SK-N-SH treated with all-trans-retinoic acid at 6 μM for 48 hours (cell line): ENCODE data around the gene OR5C1.

Experiments
- ATAC-seq: fragments of 200-7000 bp; cut with Tn5 transposase; 3 replicates; pipeline ENCODE4 v1.9.1; 2020; ENCODE audit warnings: mild to moderate bottlenecking, moderate library complexity
- ARNTL ChIP-seq: fragments of 450-650 bp; formaldehyde crosslinking; IDR thresholded peaks from 2 replicates; pipeline ENCODE4 v1.5.0; 2020; ENCODE audit warnings: low read depth, mild to moderate bottlenecking, moderate library complexity, borderline replicate concordance
- BACH2 ChIP-seq: fragments of 250-450 bp; sonication (Bioruptor Pico); IDR thresholded peaks from 2 replicates; pipeline ENCODE4 v1.9.0; 2021; ENCODE audit warnings: mild to moderate bottlenecking, borderline replicate concordance
- CSDC2 ChIP-seq: fragments of 250-450 bp; sonication (Bioruptor Pico); IDR thresholded peaks from 2 replicates; pipeline ENCODE4 v1.5.0; 2020; ENCODE audit warnings: mild to moderate bottlenecking, moderate library complexity
- ESRRG ChIP-seq: fragments of 250-450 bp; sonication (Bioruptor Pico); IDR thresholded peaks from 2 replicates; pipeline ENCODE4 v1.6.1; 2021; ENCODE audit warnings: mild to moderate bottlenecking
- GLIS3 ChIP-seq: fragments of 250-450 bp; sonication (Bioruptor Pico); IDR thresholded peaks from 2 replicates; pipeline ENCODE4 v1.5.0; 2020; ENCODE audit warnings: mild to moderate bottlenecking, moderate library complexity
- ISL1 ChIP-seq: fragments of 250-450 bp; sonication (Bioruptor Pico); IDR thresholded peaks from 2 replicates; pipeline ENCODE4 v2.1.2; 2022; ENCODE audit warnings: mild to moderate bottlenecking, moderate library complexity
- PPARA ChIP-seq: fragments of 250-450 bp; sonication (Bioruptor Pico); IDR thresholded peaks from 2 replicates; pipeline ENCODE4 v1.5.0; 2020; ENCODE audit warnings: mild to moderate bottlenecking, borderline replicate concordance
- RARB ChIP-seq: fragments of 250-450 bp; sonication (Bioruptor Pico); IDR thresholded peaks from 2 replicates; pipeline ENCODE4 v1.8.0; 2021; ENCODE audit warnings: mild to moderate bottlenecking, moderate library complexity
- SNAI2 ChIP-seq: fragments of 250-450 bp; sonication (Bioruptor Pico); IDR thresholded peaks from 2 replicates; pipeline ENCODE4 v1.5.0; 2020; ENCODE audit warnings: mild to moderate bottlenecking, moderate library complexity
- TOX ChIP-seq: fragments of 250-450 bp; sonication (Bioruptor Pico); IDR thresholded peaks from 2 replicates; pipeline ENCODE4 v1.8.0; 2021; ENCODE audit warnings: mild to moderate bottlenecking, moderate library complexity, borderline replicate concordance
- ZC3H10 ChIP-seq: fragments of 250-450 bp; sonication (Bioruptor Pico); IDR thresholded peaks from 2 replicates; pipeline ENCODE4 v1.5.1; 2021; ENCODE audit warnings: mild to moderate bottlenecking, moderate library complexity
- ZFP3 ChIP-seq: fragments of 250-450 bp; sonication (Bioruptor Pico); IDR thresholded peaks from 2 replicates; pipeline ENCODE4 v1.5.0; 2020; ENCODE audit warnings: mild to moderate bottlenecking, moderate library complexity
- ZNF565 ChIP-seq: fragments of 450-650 bp; formaldehyde crosslinking; conservative IDR thresholded peaks from 2 replicates; pipeline ENCODE4 v1.5.0; 2020; ENCODE audit warnings: low read depth, mild to moderate bottlenecking, moderate library complexity
- ZNF8 ChIP-seq: fragments of 450-650 bp; formaldehyde crosslinking; IDR thresholded peaks from 2 replicates; pipeline ENCODE4 v1.5.0; 2020; ENCODE audit warnings: mild to moderate bottlenecking, moderate library complexity
- TF ChIP-seq, protein P1 (sequence below): fragments of 250-450 bp; sonication (Bioruptor Pico); IDR thresholded peaks from 2 replicates; pipeline ENCODE4 v1.8.0; 2020; ENCODE audit warnings: mild to moderate bottlenecking, moderate library complexity, borderline replicate concordance
- TF ChIP-seq, protein P2 (sequence below): fragments of 250-450 bp; sonication (Bioruptor Pico); IDR thresholded peaks from 2 replicates; pipeline ENCODE4 v1.5.1; 2020; ENCODE audit warnings: low read depth, mild to moderate bottlenecking, moderate library complexity
- TF ChIP-seq, protein P3 (sequence below): fragments of 250-450 bp; sonication (Bioruptor Pico); IDR thresholded peaks from 2 replicates; pipeline ENCODE4 v1.5.1; 2021; ENCODE audit warnings: mild to moderate bottlenecking, moderate library complexity
- TF ChIP-seq, protein P4 (sequence below): fragments of 250-450 bp; sonication (Bioruptor Pico); IDR thresholded peaks from 2 replicates; pipeline ENCODE4 v1.5.0; 2020; ENCODE audit warnings: mild to moderate bottlenecking, moderate library complexity
- TF ChIP-seq, protein P5 (sequence below): fragments of 250-450 bp; sonication (Bioruptor Pico); IDR thresholded peaks from 2 replicates; pipeline ENCODE4 v1.8.0; 2021; ENCODE audit warnings: low read depth, mild to moderate bottlenecking, moderate library complexity, borderline replicate concordance

OR5C1 gene

DNA sequence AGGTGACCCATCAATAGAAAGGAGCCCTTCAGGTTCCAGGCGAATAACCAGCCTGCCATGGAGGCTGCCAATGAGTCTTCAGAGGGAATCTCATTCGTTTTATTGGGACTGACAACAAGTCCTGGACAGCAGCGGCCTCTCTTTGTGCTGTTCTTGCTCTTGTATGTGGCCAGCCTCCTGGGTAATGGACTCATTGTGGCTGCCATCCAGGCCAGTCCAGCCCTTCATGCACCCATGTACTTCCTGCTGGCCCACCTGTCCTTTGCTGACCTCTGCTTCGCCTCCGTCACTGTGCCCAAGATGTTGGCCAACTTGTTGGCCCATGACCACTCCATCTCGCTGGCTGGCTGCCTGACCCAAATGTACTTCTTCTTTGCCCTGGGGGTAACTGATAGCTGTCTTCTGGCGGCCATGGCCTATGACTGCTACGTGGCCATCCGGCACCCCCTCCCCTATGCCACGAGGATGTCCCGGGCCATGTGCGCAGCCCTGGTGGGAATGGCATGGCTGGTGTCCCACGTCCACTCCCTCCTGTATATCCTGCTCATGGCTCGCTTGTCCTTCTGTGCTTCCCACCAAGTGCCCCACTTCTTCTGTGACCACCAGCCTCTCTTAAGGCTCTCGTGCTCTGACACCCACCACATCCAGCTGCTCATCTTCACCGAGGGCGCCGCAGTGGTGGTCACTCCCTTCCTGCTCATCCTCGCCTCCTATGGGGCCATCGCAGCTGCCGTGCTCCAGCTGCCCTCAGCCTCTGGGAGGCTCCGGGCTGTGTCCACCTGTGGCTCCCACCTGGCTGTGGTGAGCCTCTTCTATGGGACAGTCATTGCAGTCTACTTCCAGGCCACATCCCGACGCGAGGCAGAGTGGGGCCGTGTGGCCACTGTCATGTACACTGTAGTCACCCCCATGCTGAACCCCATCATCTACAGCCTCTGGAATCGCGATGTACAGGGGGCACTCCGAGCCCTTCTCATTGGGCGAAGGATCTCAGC lies 11.6 kb downstream of the OR5C1 start, which contains the start of gene OR1K1:
TSS of gene OR1K1 (plus strand) at position 58 of the 995 bp plus-strand sequence. CDS start at position 58, 0 bp downstream.
- TF ChIP-seq BACH2 (CRISPR knock-in tag): no peak
- no peak for TF ChIP-seq ZFP3 (CRISPR knock-in tag)
- no peak for TF ChIP-seq RARB (CRISPR knock-in tag)
- TF ChIP-seq, protein P1, sequence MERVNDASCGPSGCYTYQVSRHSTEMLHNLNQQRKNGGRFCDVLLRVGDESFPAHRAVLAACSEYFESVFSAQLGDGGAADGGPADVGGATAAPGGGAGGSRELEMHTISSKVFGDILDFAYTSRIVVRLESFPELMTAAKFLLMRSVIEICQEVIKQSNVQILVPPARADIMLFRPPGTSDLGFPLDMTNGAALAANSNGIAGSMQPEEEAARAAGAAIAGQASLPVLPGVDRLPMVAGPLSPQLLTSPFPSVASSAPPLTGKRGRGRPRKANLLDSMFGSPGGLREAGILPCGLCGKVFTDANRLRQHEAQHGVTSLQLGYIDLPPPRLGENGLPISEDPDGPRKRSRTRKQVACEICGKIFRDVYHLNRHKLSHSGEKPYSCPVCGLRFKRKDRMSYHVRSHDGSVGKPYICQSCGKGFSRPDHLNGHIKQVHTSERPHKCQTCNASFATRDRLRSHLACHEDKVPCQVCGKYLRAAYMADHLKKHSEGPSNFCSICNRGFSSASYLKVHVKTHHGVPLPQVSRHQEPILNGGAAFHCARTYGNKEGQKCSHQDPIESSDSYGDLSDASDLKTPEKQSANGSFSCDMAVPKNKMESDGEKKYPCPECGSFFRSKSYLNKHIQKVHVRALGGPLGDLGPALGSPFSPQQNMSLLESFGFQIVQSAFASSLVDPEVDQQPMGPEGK (CRISPR knock-in tag): no peak
- no peak for TF ChIP-seq ARNTL (CRISPR knock-in tag)
- no peak for TF ChIP-seq ZNF8 (CRISPR knock-in tag)
- no peak for TF ChIP-seq ZC3H10 (CRISPR knock-in tag)
- TF ChIP-seq CSDC2 (CRISPR knock-in tag): no peak
- no peak for TF ChIP-seq ZNF565 (CRISPR knock-in tag)
- TF ChIP-seq TOX (CRISPR knock-in tag): no peak
- no peak for TF ChIP-seq GLIS3
- no peak for TF ChIP-seq SNAI2 (CRISPR knock-in tag)
- TF ChIP-seq, protein P2, sequence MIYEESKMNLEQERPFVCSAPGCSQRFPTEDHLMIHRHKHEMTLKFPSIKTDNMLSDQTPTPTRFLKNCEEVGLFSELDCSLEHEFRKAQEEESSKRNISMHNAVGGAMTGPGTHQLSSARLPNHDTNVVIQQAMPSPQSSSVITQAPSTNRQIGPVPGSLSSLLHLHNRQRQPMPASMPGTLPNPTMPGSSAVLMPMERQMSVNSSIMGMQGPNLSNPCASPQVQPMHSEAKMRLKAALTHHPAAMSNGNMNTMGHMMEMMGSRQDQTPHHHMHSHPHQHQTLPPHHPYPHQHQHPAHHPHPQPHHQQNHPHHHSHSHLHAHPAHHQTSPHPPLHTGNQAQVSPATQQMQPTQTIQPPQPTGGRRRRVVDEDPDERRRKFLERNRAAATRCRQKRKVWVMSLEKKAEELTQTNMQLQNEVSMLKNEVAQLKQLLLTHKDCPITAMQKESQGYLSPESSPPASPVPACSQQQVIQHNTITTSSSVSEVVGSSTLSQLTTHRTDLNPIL (CRISPR knock-in tag): no peak
- no peak for TF ChIP-seq ISL1 (CRISPR knock-in tag)
- TF ChIP-seq, protein P3, sequence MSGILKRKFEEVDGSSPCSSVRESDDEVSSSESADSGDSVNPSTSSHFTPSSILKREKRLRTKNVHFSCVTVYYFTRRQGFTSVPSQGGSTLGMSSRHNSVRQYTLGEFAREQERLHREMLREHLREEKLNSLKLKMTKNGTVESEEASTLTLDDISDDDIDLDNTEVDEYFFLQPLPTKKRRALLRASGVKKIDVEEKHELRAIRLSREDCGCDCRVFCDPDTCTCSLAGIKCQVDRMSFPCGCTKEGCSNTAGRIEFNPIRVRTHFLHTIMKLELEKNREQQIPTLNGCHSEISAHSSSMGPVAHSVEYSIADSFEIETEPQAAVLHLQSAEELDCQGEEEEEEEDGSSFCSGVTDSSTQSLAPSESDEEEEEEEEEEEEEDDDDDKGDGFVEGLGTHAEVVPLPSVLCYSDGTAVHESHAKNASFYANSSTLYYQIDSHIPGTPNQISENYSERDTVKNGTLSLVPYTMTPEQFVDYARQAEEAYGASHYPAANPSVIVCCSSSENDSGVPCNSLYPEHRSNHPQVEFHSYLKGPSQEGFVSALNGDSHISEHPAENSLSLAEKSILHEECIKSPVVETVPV: no peak
- TF ChIP-seq, protein P4, sequence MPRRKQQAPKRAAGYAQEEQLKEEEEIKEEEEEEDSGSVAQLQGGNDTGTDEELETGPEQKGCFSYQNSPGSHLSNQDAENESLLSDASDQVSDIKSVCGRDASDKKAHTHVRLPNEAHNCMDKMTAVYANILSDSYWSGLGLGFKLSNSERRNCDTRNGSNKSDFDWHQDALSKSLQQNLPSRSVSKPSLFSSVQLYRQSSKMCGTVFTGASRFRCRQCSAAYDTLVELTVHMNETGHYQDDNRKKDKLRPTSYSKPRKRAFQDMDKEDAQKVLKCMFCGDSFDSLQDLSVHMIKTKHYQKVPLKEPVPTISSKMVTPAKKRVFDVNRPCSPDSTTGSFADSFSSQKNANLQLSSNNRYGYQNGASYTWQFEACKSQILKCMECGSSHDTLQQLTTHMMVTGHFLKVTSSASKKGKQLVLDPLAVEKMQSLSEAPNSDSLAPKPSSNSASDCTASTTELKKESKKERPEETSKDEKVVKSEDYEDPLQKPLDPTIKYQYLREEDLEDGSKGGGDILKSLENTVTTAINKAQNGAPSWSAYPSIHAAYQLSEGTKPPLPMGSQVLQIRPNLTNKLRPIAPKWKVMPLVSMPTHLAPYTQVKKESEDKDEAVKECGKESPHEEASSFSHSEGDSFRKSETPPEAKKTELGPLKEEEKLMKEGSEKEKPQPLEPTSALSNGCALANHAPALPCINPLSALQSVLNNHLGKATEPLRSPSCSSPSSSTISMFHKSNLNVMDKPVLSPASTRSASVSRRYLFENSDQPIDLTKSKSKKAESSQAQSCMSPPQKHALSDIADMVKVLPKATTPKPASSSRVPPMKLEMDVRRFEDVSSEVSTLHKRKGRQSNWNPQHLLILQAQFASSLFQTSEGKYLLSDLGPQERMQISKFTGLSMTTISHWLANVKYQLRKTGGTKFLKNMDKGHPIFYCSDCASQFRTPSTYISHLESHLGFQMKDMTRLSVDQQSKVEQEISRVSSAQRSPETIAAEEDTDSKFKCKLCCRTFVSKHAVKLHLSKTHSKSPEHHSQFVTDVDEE: no peak
- no peak for ATAC-seq

DNA sequence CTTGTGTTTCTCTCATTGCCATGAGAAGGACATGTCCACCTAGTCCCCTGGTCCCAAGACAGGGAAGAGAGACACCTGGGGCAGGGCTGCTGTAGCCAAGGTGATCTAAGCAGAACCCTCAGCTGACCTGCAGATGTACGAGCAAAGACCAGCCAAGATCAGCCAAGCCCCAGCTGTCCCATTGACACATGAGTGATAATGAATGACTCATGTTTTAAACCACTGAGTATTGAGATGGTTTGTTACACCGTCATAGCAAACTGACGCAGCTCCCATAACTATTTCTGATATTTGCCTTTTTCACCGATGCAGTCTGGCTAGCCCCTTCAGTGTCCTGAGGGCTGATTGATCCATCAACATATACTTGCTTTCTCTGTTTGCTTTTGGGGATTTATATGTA lies 17.9 kb downstream of the OR5C1 start:
- no peak for ATAC-seq
- TF ChIP-seq PPARA (no peak), TOX (CRISPR knock-in tag) (no peak), ISL1 (CRISPR knock-in tag) (no peak), ZNF565 (CRISPR knock-in tag) (no peak), GLIS3 (no peak), ESRRG (CRISPR knock-in tag) (no peak), BACH2 (CRISPR knock-in tag) (no peak)
- TF ChIP-seq, protein P5, sequence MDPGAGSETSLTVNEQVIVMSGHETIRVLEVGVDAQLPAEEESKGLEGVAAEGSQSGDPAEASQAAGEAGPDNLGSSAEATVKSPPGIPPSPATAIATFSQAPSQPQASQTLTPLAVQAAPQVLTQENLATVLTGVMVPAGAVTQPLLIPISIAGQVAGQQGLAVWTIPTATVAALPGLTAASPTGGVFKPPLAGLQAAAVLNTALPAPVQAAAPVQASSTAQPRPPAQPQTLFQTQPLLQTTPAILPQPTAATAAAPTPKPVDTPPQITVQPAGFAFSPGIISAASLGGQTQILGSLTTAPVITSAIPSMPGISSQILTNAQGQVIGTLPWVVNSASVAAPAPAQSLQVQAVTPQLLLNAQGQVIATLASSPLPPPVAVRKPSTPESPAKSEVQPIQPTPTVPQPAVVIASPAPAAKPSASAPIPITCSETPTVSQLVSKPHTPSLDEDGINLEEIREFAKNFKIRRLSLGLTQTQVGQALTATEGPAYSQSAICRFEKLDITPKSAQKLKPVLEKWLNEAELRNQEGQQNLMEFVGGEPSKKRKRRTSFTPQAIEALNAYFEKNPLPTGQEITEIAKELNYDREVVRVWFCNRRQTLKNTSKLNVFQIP (CRISPR knock-in tag): no peak
- TF ChIP-seq, protein P3: no peak
- TF ChIP-seq, protein P2 (CRISPR knock-in tag): no peak
- TF ChIP-seq, protein P4: no peak
- TF ChIP-seq, protein P1 (CRISPR knock-in tag): no peak
